ENCODE data around the gene ZNF184. TPM values are rescaled to one million over a fixed set of nuclear protein-coding genes. Genes with fewer than 3 reads are reported as not detected.

Gene ZNF184
- total and polyA plus RNA-seq, 9 of the 15 experiments (the other 6 are each of a cell fraction or from before 2014, with no cell fraction given), result 7.6 to 22.2 (median 12.8) TPM

GRCh38 chr6:27451660-27452390 lies 21.1 kb downstream of the ZNF184 start (continued):
- TF ChIP-seq ZNF407 (IDR thresholded peaks at IDR 0.05; ENCODE audit: low read depth) (no peak), NFIC (IDR thresholded peaks at IDR 0.05) (no peak), GATAD2A (IDR thresholded peaks at IDR 0.05) (no peak)

All from K562 (cell line).